ENCODE results near the gene RNH1. TPM values are rescaled to one million over a fixed set of nuclear protein-coding genes. Genes with fewer than 3 reads are reported as not detected.

RNH1 gene
- total RNA-seq, 2 experiments from 2014 or later: 109 to 117 TPM

GRCh38 chr11:456533-456932, 50.5 kb downstream of the RNH1 start:
- DNase-seq: peak; percentile 63
- H3K9me3 Mint-ChIP-seq: no peaks in the 10 kb centered on the region
- no peaks in the 10 kb centered on the region for H3K27me3 Mint-ChIP-seq
- peaks cover 24% of the 10 kb centered on the region for H3K36me3 Mint-ChIP-seq (ENCODE audit: low read depth)
- peaks cover 41% of the 10 kb centered on the region for H3K4me1 Mint-ChIP-seq
- peak overlapping the region; percentile 71 for H3K27ac Mint-ChIP-seq
- ChIA-PET POLR2A (interaction anchor here (1.0 to 1.3 kb wide), 4 partner anchors 17 to 53 kb away, joined by 3 to 4 read pairs (median 4); no protein-coding TSS in a partner anchor), CTCF (interaction anchor here (0.9 to 1.4 kb wide), 4 partner anchors 8 to 50 kb away, joined by 3 to 7 read pairs (median 4); partner anchors contain the start of gene RNH1)
- H3K4me3 Mint-ChIP-seq: peak overlapping the region; percentile 6

GRCh38 chr11:455566-456147, 51.4 kb downstream of the RNH1 start:
- Mint-ChIP-seq H3K27me3 (no peaks in the 10 kb centered on the region), H3K4me1 (peaks cover 48% of the 10 kb centered on the region), H3K36me3 (ENCODE audit: low read depth) (peaks cover 29% of the 10 kb centered on the region), H3K9me3 (no peaks in the 10 kb centered on the region), H3K27ac (no peak overlapping the region), H3K4me3 (no peak overlapping the region)
- POLR2A ChIA-PET: interaction anchor here (1.1 kb wide), 1 partner anchor 16 kb away, joined by 4 read pairs; no protein-coding TSS in a partner anchor
- CTCF ChIA-PET: interaction anchor here (1.0 to 1.4 kb wide), 2 partner anchors 7 to 10 kb away, joined by 6 to 7 read pairs; no protein-coding TSS in a partner anchor
- no peak for DNase-seq

- POLR2A ChIA-PET: no interaction called here
- CTCF ChIA-PET: no interaction called here
- Mint-ChIP-seq H3K36me3 (ENCODE audit: low read depth) (peaks cover 29% of the 10 kb centered on the region), H3K4me3 (no peak overlapping the region), H3K4me1 (peaks cover 49% of the 10 kb centered on the region), H3K27me3 (no peaks in the 10 kb centered on the region), H3K27ac (no peak overlapping the region), H3K9me3 (no peaks in the 10 kb centered on the region)
- no peak for DNase-seq
Observed at GRCh38 chr11:454801-455565, 52.1 kb downstream of the RNH1 start.

- H3K27ac Mint-ChIP-seq: no peak overlapping the region
- no peaks in the 10 kb centered on the region for H3K27me3 Mint-ChIP-seq
- ChIA-PET CTCF (no interaction called here), POLR2A (no interaction called here)
- no peak for DNase-seq
- peaks cover 57% of the 10 kb centered on the region for H3K4me1 Mint-ChIP-seq
- H3K9me3 Mint-ChIP-seq: no peaks in the 10 kb centered on the region
- peaks cover 29% of the 10 kb centered on the region for H3K36me3 Mint-ChIP-seq (ENCODE audit: low read depth)
- H3K4me3 Mint-ChIP-seq: no peak overlapping the region
Observed at GRCh38 chr11:454043-454442, 53.0 kb downstream of the RNH1 start.

- POLR2A ChIA-PET: no interaction called here
- no peak overlapping the region for H3K27ac Mint-ChIP-seq
Observed at GRCh38 chr11:453564-453963, 53.5 kb downstream of the RNH1 start.

GRCh38 chr11:452916-453527, 54.0 kb downstream of the RNH1 start:
- ChIA-PET CTCF (no interaction called here), POLR2A (interaction anchor here (6.2 kb wide), 1 partner anchor 47 kb away, joined by 57 read pairs; no protein-coding TSS in a partner anchor)
- Mint-ChIP-seq H3K27ac (no peak overlapping the region), H3K4me3 (no peak overlapping the region), H3K4me1 (peaks cover 64% of the 10 kb centered on the region), H3K9me3 (no peaks in the 10 kb centered on the region), H3K36me3 (ENCODE audit: low read depth) (peaks cover 29% of the 10 kb centered on the region), H3K27me3 (no peaks in the 10 kb centered on the region)
- DNase-seq: no peak

More at GRCh38 chr11:453564-453963, 53.5 kb downstream of the RNH1 start:
- no peak overlapping the region for H3K4me3 Mint-ChIP-seq
- CTCF ChIA-PET: no interaction called here
- peaks cover 29% of the 10 kb centered on the region for H3K36me3 Mint-ChIP-seq (ENCODE audit: low read depth)
- DNase-seq: no peak
- no peaks in the 10 kb centered on the region for H3K9me3 Mint-ChIP-seq
- H3K27me3 Mint-ChIP-seq: no peaks in the 10 kb centered on the region
- peaks cover 61% of the 10 kb centered on the region for H3K4me1 Mint-ChIP-seq

GRCh38 chr11:452203-452744, 54.8 kb downstream of the RNH1 start:
- Mint-ChIP-seq H3K4me3 (no peak overlapping the region), H3K27ac (no peak overlapping the region), H3K9me3 (no peaks in the 10 kb centered on the region), H3K27me3 (no peaks in the 10 kb centered on the region), H3K4me1 (peaks cover 56% of the 10 kb centered on the region), H3K36me3 (ENCODE audit: low read depth) (peaks cover 29% of the 10 kb centered on the region)
- ChIA-PET CTCF (interaction anchor here (0.5 kb wide), 1 partner anchor 10 kb away, joined by 3 read pairs; no protein-coding TSS in a partner anchor), POLR2A (interaction anchor here (1.5 to 6.2 kb wide), 4 partner anchors 37 to 244 kb away, joined by 5 to 102 read pairs (median 38); partner anchors contain the start of genes BET1L, RIC8A, RNH1 and SIGIRR)
- DNase-seq: no peak

- ChIA-PET POLR2A (interaction anchor here (1.5 to 6.2 kb wide), 5 partner anchors 21 to 244 kb away, joined by 3 to 102 read pairs (median 19); partner anchors contain the start of genes BET1L, RIC8A, RNH1 and SIGIRR), CTCF (no interaction called here)
- peak overlapping the region; percentile 95 for H3K4me3 Mint-ChIP-seq
- DNase-seq: no peak
- peaks cover 51% of the 10 kb centered on the region for H3K4me1 Mint-ChIP-seq
- no peak overlapping the region for H3K27ac Mint-ChIP-seq
- H3K36me3 Mint-ChIP-seq (ENCODE audit: low read depth): peaks cover 29% of the 10 kb centered on the region
- H3K27me3 Mint-ChIP-seq: no peaks in the 10 kb centered on the region
- H3K9me3 Mint-ChIP-seq: no peaks in the 10 kb centered on the region
Observed at GRCh38 chr11:451738-452137, 55.3 kb downstream of the RNH1 start.

GRCh38 chr11:450809-451451, 56.1 kb downstream of the RNH1 start:
- Mint-ChIP-seq H3K27ac (peak overlapping the region; percentile 83), H3K36me3 (ENCODE audit: low read depth) (peaks cover 25% of the 10 kb centered on the region), H3K27me3 (no peaks in the 10 kb centered on the region), H3K4me3 (peak overlapping the region; percentile 95), H3K4me1 (peaks cover 43% of the 10 kb centered on the region), H3K9me3 (no peaks in the 10 kb centered on the region)
- DNase-seq: peak; percentile 83
- POLR2A ChIA-PET: interaction anchor here (1.5 to 6.2 kb wide), 8 partner anchors 22 to 243 kb away, joined by 3 to 102 read pairs (median 14); partner anchors contain the start of genes BET1L, RIC8A, RNH1 and SIGIRR
- CTCF ChIA-PET: interaction anchor here (0.9 to 4.0 kb wide), 8 partner anchors 11 to 200 kb away, joined by 3 to 67 read pairs (median 6); partner anchors contain the start of gene SIGIRR

- peak within 1 kb of the TSS; percentile 95 for H3K4me3 Mint-ChIP-seq
- CTCF ChIA-PET: interaction anchor here (0.6 to 4.0 kb wide), 17 partner anchors 10 to 369 kb away, joined by 3 to 67 read pairs (median 5); partner anchors contain the start of genes BET1L, RIC8A, RNH1 and SIGIRR
- peaks cover 38% of the 10 kb centered on the region for H3K4me1 Mint-ChIP-seq
- no peaks in the 10 kb centered on the region for H3K27me3 Mint-ChIP-seq
- peak; percentile 97 for DNase-seq
- H3K27ac Mint-ChIP-seq: peak within 1 kb of the TSS; percentile 89
- no peaks in the 10 kb centered on the region for H3K9me3 Mint-ChIP-seq
- POLR2A ChIA-PET: interaction anchor here (0.6 to 6.2 kb wide), 16 partner anchors 10 to 242 kb away, joined by 3 to 102 read pairs (median 8); partner anchors contain the start of genes BET1L, RIC8A, RNH1 and SIGIRR
- peaks cover 22% of the 10 kb centered on the region for H3K36me3 Mint-ChIP-seq (ENCODE audit: low read depth)
Observed at GRCh38 chr11:449889-450808, 56.9 kb downstream of the RNH1 start, which contains the start of gene PTDSS2. PTDSS2 (plus strand) TSS chr11:450279; CDS start chr11:450456, 177 bp downstream.
